Neural cell (in vitro differentiated cells): ENCODE measurements around the gene INSR.

Experiments used
- CTCF ChIP-seq: fragments of 450-650 bp; IDR thresholded peaks from 2 replicates; pipeline ENCODE4 v1.5.1; 2014; ENCODE audit warnings: antibody characterized with exemption, mild to moderate bottlenecking, moderate library complexity; ENCODE audit not compliant: poor library complexity, severe bottlenecking
- EP300 ChIP-seq: fragments of 450-650 bp; conservative IDR thresholded peaks from 2 replicates; pipeline ENCODE4 v1.6.1; 2014; ENCODE audit warnings: antibody characterized with exemption, mild to moderate bottlenecking, moderate library complexity; ENCODE audit not compliant: poor library complexity, severe bottlenecking
- EZH2 ChIP-seq: fragments of 200-600, 300-800 bp; shearing (Covaris generic), sonication (generic); IDR thresholded peaks from 2 replicates; pipeline ENCODE4 v1.6.1; 2014; ENCODE audit warnings: antibody characterized with exemption, low read length, borderline replicate concordance, mild to moderate bottlenecking; ENCODE audit not compliant: insufficient read depth, poor library complexity, severe bottlenecking
- MXI1 ChIP-seq: fragments of 450-650 bp; conservative IDR thresholded peaks from 2 replicates; pipeline ENCODE4 v1.6.1; 2014; ENCODE audit warnings: antibody characterized with exemption, mild to moderate bottlenecking; ENCODE audit not compliant: poor library complexity, severe bottlenecking
- POLR2AphosphoS5 ChIP-seq: IDR thresholded peaks from 2 replicates; pipeline ENCODE4 v1.6.1; 2012
- RAD21 ChIP-seq: fragments of 450-650 bp; conservative IDR thresholded peaks from 2 replicates; pipeline ENCODE4 v1.6.1; 2014; ENCODE audit warnings: antibody characterized with exemption, mild to moderate bottlenecking, moderate library complexity
- REST ChIP-seq: IDR thresholded peaks from 2 replicates; pipeline ENCODE4 v1.6.1; 2012; ENCODE audit warnings: borderline replicate concordance
- TAF1 ChIP-seq: IDR thresholded peaks from 2 replicates; pipeline ENCODE4 v1.6.1; 2012; ENCODE audit warnings: low read depth

GRCh38 chr19:7101498-7102253 is 192.5 kb downstream of the INSR start:
- TF ChIP-seq CTCF (no peak), EZH2 (no peak), RAD21 (no peak), TAF1 (no peak), MXI1 (no peak), REST (no peak), POLR2AphosphoS5 (no peak), EP300 (no peak)
